ENCODE measurements around the gene CASP5. TPM values are rescaled to one million over a fixed set of nuclear protein-coding genes. Genes with fewer than 3 reads are reported as not detected.

CASP5 gene
- polyA plus RNA-seq, 2 of the 4 experiments (the other 2 are of a cell fraction) = not detected

DNA sequence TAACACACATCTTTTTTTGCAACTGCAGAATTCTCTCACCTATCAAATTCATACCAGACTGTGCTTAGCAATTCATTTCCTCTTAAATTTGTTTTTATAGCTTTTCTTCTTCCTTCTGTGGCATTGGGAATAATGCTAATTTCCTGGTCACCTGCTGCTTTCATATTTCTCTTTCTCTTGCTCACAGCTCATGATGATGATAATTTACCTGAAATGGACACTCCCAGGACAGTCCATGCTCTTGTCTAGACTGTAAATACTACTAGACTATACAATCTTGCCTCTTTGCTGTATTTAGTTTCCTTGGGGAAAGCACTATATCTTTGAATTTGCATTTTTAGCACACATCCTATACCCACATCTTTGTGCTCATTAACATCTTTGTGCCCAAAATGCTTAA is 15.5 kb downstream of the CASP5 start:
- H3K4me3 ChIP-seq = no peak overlapping the region
- ChIA-PET CTCF (no interaction called here), POLR2A (no interaction called here)
- H3K4me2 ChIP-seq = no peak overlapping the region
- no peaks in the 10 kb centered on the region for H3K9me3 ChIP-seq
- H3K4me1 ChIP-seq = 0 out of 3 replicates have a peak, but pooled peaks cover 5% of the 10 kb centered on the region
- ATAC-seq (no peak), DNase-seq (ENCODE audit: low read depth in 1 of 2, low spot score in 1 of 2) (no peak), FAIRE-seq (no peak)
- TF ChIP-seq NPAS2 (CRISPR knock-in tag; IDR thresholded peaks at IDR 0.05; ENCODE audit: borderline replicate concordance) = no peak
- no peak overlapping the region for H3K27ac ChIP-seq

- POLR2A ChIA-PET = no interaction called here
- Histone ChIP-seq H3K4me3 (no peak overlapping the region), H3K4me2 (no peak overlapping the region), H3K27ac (no peak overlapping the region), H3K4me1 (0 out of 3 replicates have a peak, but pooled peaks cover 5% of the 10 kb centered on the region), H3K9me3 (no peaks in the 10 kb centered on the region)
- CTCF ChIA-PET = no interaction called here
- 59% methylated on average over 3 of the region's 3 CpGs for WGBS (ENCODE audit: missing lambda C conversion rate)
- ATAC-seq (no peak), DNase-seq (ENCODE audit: low read depth in 1 of 2, low spot score in 1 of 2) (no peak), FAIRE-seq (no peak)
- TF ChIP-seq, protein P1, sequence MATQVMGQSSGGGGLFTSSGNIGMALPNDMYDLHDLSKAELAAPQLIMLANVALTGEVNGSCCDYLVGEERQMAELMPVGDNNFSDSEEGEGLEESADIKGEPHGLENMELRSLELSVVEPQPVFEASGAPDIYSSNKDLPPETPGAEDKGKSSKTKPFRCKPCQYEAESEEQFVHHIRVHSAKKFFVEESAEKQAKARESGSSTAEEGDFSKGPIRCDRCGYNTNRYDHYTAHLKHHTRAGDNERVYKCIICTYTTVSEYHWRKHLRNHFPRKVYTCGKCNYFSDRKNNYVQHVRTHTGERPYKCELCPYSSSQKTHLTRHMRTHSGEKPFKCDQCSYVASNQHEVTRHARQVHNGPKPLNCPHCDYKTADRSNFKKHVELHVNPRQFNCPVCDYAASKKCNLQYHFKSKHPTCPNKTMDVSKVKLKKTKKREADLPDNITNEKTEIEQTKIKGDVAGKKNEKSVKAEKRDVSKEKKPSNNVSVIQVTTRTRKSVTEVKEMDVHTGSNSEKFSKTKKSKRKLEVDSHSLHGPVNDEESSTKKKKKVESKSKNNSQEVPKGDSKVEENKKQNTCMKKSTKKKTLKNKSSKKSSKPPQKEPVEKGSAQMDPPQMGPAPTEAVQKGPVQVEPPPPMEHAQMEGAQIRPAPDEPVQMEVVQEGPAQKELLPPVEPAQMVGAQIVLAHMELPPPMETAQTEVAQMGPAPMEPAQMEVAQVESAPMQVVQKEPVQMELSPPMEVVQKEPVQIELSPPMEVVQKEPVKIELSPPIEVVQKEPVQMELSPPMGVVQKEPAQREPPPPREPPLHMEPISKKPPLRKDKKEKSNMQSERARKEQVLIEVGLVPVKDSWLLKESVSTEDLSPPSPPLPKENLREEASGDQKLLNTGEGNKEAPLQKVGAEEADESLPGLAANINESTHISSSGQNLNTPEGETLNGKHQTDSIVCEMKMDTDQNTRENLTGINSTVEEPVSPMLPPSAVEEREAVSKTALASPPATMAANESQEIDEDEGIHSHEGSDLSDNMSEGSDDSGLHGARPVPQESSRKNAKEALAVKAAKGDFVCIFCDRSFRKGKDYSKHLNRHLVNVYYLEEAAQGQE (IDR thresholded peaks at IDR 0.05) = no peak
- TF ChIP-seq EHF (CRISPR knock-in tag; IDR thresholded peaks at IDR 0.05) (no peak), EP300 (IDR thresholded peaks at IDR 0.05) (no peak), GATA3 (IDR thresholded peaks at IDR 0.05; ENCODE audit: borderline replicate concordance) (no peak), HMGXB4 (CRISPR knock-in tag; IDR thresholded peaks at IDR 0.05; ENCODE audit: borderline replicate concordance) (no peak), SREBF2 (IDR thresholded peaks at IDR 0.05) (no peak), RARB (CRISPR knock-in tag; IDR thresholded peaks at IDR 0.05) (no peak), CHD4 (IDR thresholded peaks at IDR 0.05; ENCODE audit: borderline replicate concordance) (no peak), ZNF302 (CRISPR knock-in tag; IDR thresholded peaks at IDR 0.05) (no peak)
- TF ChIP-seq, protein P2, sequence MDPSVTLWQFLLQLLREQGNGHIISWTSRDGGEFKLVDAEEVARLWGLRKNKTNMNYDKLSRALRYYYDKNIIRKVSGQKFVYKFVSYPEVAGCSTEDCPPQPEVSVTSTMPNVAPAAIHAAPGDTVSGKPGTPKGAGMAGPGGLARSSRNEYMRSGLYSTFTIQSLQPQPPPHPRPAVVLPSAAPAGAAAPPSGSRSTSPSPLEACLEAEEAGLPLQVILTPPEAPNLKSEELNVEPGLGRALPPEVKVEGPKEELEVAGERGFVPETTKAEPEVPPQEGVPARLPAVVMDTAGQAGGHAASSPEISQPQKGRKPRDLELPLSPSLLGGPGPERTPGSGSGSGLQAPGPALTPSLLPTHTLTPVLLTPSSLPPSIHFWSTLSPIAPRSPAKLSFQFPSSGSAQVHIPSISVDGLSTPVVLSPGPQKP (IDR thresholded peaks at IDR 0.05; ENCODE audit: low read depth, low read length) = no peak
Measured at GRCh38 chr11:105005451-105005845, 17.5 kb downstream of the CASP5 start.

DNA sequence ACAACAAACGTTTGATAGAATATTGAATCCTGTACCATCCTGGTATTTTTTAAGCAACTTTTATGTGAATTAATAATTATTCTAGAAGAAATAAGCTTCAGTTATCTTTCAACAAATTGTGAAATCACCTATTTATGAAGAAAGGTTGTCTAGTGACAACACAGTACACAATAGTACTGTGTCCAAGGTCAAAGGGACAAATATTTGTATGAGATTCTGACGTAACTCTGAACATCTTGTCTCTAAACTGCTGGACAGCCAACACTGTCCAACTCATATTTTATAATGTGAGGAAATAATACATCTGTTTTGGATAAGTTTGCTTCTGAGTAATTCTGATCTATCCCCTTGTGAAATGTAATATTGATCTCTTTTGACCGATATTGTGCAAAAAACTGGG is 18.9 kb downstream of the CASP5 start:
- TF ChIP-seq PHF8 (IDR thresholded peaks at IDR 0.05; ENCODE audit: borderline replicate concordance, low read depth) (no peak), RNF2 (IDR thresholded peaks at IDR 0.05; ENCODE audit: borderline replicate concordance, low read depth) (no peak), ESRRA (IDR thresholded peaks at IDR 0.05; ENCODE audit: borderline replicate concordance, low read length) (no peak), NFE2L2 (conservative IDR thresholded peaks at IDR 0.05; ENCODE audit: low read length) (no peak)
- POLR2A ChIA-PET = no interaction called here
- no peak overlapping the region for H3K27ac ChIP-seq
- ATAC-seq (no peak), DNase-seq (ENCODE audit: low read depth in 1 of 2, low spot score in 1 of 2) (no peak), FAIRE-seq (no peak)
- 81% methylated on average over 3 of the region's 3 CpGs for WGBS (ENCODE audit: missing lambda C conversion rate)
- no peaks in the 10 kb centered on the region for H3K9me3 ChIP-seq
- 0 out of 3 replicates have a peak, but pooled peaks cover 8% of the 10 kb centered on the region for H3K4me1 ChIP-seq
- no peak overlapping the region for H3K4me3 ChIP-seq
- no peak overlapping the region for H3K4me2 ChIP-seq
- CTCF ChIA-PET = no interaction called here

Measured in A549 (cell line).